ENCODE measurements around the gene PPIL6.
A peak's percentile ranks its signal among the peaks of the same experiment; 100 is the strongest.

Gene PPIL6

GRCh38 chr6:109393157-109393885 lies 47.1 kb downstream of the PPIL6 start:
- Histone ChIP-seq H3K27ac (ENCODE audit: low read length, poor library complexity, severe bottlenecking) (no peak overlapping the region), H2BK120ac (ENCODE audit: low read depth, low read length) (no peak overlapping the region), H3K79me1 (replicated peaks; ENCODE audit: low read length, poor library complexity, severe bottlenecking) (no peaks in the 10 kb centered on the region), H3K36me3 (ENCODE audit: control insufficient read depth in 1 of 2, insufficient read depth in 2 of 2, low read depth in 1 of 2, low read length in 2 of 2) (no peaks in the 10 kb centered on the region), H2BK15ac (ENCODE audit: low read depth, poor library complexity, severe bottlenecking) (no peak overlapping the region), H3K9ac (ENCODE audit: low read length) (no peak overlapping the region), H3K14ac (ENCODE audit: low read length in 2 of 2) (peak overlapping the region in 1 of 2 experiments; percentile 86), H3K23ac (ENCODE audit: low read length in 2 of 2) (no peak overlapping the region), H4K8ac (ENCODE audit: low read length) (peak overlapping the region; percentile 55), H3K18ac (ENCODE audit: low read depth in 1 of 2, low read length in 2 of 2) (peak overlapping the region in 1 of 2 experiments; percentile 12), H3K4ac (ENCODE audit: low read depth in 1 of 2, low read length in 2 of 2) (no peak overlapping the region), H3K4me1 (ENCODE audit: control insufficient read depth, insufficient read depth, low read depth, low read length) (peaks cover 2% of the 10 kb centered on the region), H4K91ac (ENCODE audit: low read length) (no peak overlapping the region), H2AFZ (ENCODE audit: low read depth, low read length) (no peak overlapping the region), H3K27me3 (ENCODE audit: control insufficient read depth in 1 of 2, insufficient read depth in 1 of 2, low read length in 2 of 2) (peaks cover 0 to 3% of the 10 kb centered on the region in 2 experiments), H2AK5ac (ENCODE audit: low read length, severe bottlenecking) (no peak overlapping the region), H3K4me3 (ENCODE audit: insufficient read depth in 1 of 2, low read depth in 1 of 2, low read length in 2 of 2) (no peak overlapping the region), H3K9me3 (ENCODE audit: control insufficient read depth, low read length) (no peaks in the 10 kb centered on the region), H2BK5ac (ENCODE audit: low read depth, low read length, poor library complexity, severe bottlenecking) (no peak overlapping the region), H3K4me2 (ENCODE audit: low read length, poor library complexity, severe bottlenecking) (no peak overlapping the region), H2BK12ac (ENCODE audit: low read length in 2 of 2) (no peak overlapping the region)
- DNase-seq = peak; percentile 25
- 90% methylated on average over 5 of the region's 5 CpGs for WGBS

- H3K4me2 ChIP-seq (ENCODE audit: low read length, poor library complexity, severe bottlenecking) = no peak overlapping the region
- no peak overlapping the region for H2AK5ac ChIP-seq (ENCODE audit: low read length, severe bottlenecking)
- no peak overlapping the region for H2BK12ac ChIP-seq (ENCODE audit: low read length in 2 of 2)
- H3K79me1 ChIP-seq (replicated peaks; ENCODE audit: low read length, poor library complexity, severe bottlenecking) = no peaks in the 10 kb centered on the region
- H3K4me3 ChIP-seq (ENCODE audit: insufficient read depth in 1 of 2, low read depth in 1 of 2, low read length in 2 of 2) = peak overlapping the region in 1 of 2 experiments; percentile 3
- no peak overlapping the region for H2BK120ac ChIP-seq (ENCODE audit: low read depth, low read length)
- no peak overlapping the region for H3K27ac ChIP-seq (ENCODE audit: low read length, poor library complexity, severe bottlenecking)
- H3K36me3 ChIP-seq (ENCODE audit: control insufficient read depth in 1 of 2, insufficient read depth in 2 of 2, low read depth in 1 of 2, low read length in 2 of 2) = no peaks in the 10 kb centered on the region
- H4K8ac ChIP-seq (ENCODE audit: low read length) = no peak overlapping the region
- WGBS = 91% methylated on average over 5 of the region's 6 CpGs
- H2BK15ac ChIP-seq (ENCODE audit: low read depth, poor library complexity, severe bottlenecking) = no peak overlapping the region
- H3K4ac ChIP-seq (ENCODE audit: low read depth in 1 of 2, low read length in 2 of 2) = no peak overlapping the region
- DNase-seq = no peak
- peak overlapping the region; percentile 48 for H3K9ac ChIP-seq (ENCODE audit: low read length)
- no peak overlapping the region for H3K14ac ChIP-seq (ENCODE audit: low read length in 2 of 2)
- H3K18ac ChIP-seq (ENCODE audit: low read depth in 1 of 2, low read length in 2 of 2) = no peak overlapping the region
- H2BK5ac ChIP-seq (ENCODE audit: low read depth, low read length, poor library complexity, severe bottlenecking) = no peak overlapping the region
- no peaks in the 10 kb centered on the region for H3K9me3 ChIP-seq (ENCODE audit: control insufficient read depth, low read length)
- H4K91ac ChIP-seq (ENCODE audit: low read length) = no peak overlapping the region
- H3K27me3 ChIP-seq (ENCODE audit: control insufficient read depth in 1 of 2, insufficient read depth in 1 of 2, low read length in 2 of 2) = no peaks in the 10 kb centered on the region
- no peak overlapping the region for H2AFZ ChIP-seq (ENCODE audit: low read depth, low read length)
- peaks cover 2% of the 10 kb centered on the region for H3K4me1 ChIP-seq (ENCODE audit: control insufficient read depth, insufficient read depth, low read depth, low read length)
- no peak overlapping the region for H3K23ac ChIP-seq (ENCODE audit: low read length in 2 of 2)
Observed at GRCh38 chr6:109389650-109390274, 50.7 kb downstream of the PPIL6 start.

GRCh38 chr6:109388265-109388664 lies 52.2 kb downstream of the PPIL6 start:
- H3K14ac ChIP-seq (ENCODE audit: low read length in 2 of 2) = no peak overlapping the region
- no peaks in the 10 kb centered on the region for H3K79me1 ChIP-seq (replicated peaks; ENCODE audit: low read length, poor library complexity, severe bottlenecking)

GRCh38 chr6:109383438-109383940 lies 56.9 kb downstream of the PPIL6 start:
- H3K18ac ChIP-seq (ENCODE audit: low read depth in 1 of 2, low read length in 2 of 2) = no peak overlapping the region
- peak overlapping the region; percentile 13 for H3K4me2 ChIP-seq (ENCODE audit: low read length, poor library complexity, severe bottlenecking)
- H2BK120ac ChIP-seq (ENCODE audit: low read depth, low read length) = no peak overlapping the region
- peaks cover 0 to 11% of the 10 kb centered on the region in 2 experiments for H3K36me3 ChIP-seq (ENCODE audit: control insufficient read depth in 1 of 2, insufficient read depth in 2 of 2, low read depth in 1 of 2, low read length in 2 of 2)
- H2AFZ ChIP-seq (ENCODE audit: low read depth, low read length) = no peak overlapping the region
- H4K8ac ChIP-seq (ENCODE audit: low read length) = no peak overlapping the region
- no peak overlapping the region for H2BK15ac ChIP-seq (ENCODE audit: low read depth, poor library complexity, severe bottlenecking)
- 32% methylated on average over 3 of the region's 5 CpGs for WGBS
- H3K14ac ChIP-seq (ENCODE audit: low read length in 2 of 2) = no peak overlapping the region
- H3K4ac ChIP-seq (ENCODE audit: low read depth in 1 of 2, low read length in 2 of 2) = peak overlapping the region in 1 of 2 experiments; percentile 73
- DNase-seq = peak; percentile 56
- no peak overlapping the region for H3K23ac ChIP-seq (ENCODE audit: low read length in 2 of 2)
- H3K27ac ChIP-seq (ENCODE audit: low read length, poor library complexity, severe bottlenecking) = no peak overlapping the region
- H3K27me3 ChIP-seq (ENCODE audit: control insufficient read depth in 1 of 2, insufficient read depth in 1 of 2, low read length in 2 of 2) = no peaks in the 10 kb centered on the region
- H4K91ac ChIP-seq (ENCODE audit: low read length) = no peak overlapping the region
- H2BK12ac ChIP-seq (ENCODE audit: low read length in 2 of 2) = no peak overlapping the region
- H3K79me1 ChIP-seq (replicated peaks; ENCODE audit: low read length, poor library complexity, severe bottlenecking) = no peaks in the 10 kb centered on the region
- no peak overlapping the region for H2BK5ac ChIP-seq (ENCODE audit: low read depth, low read length, poor library complexity, severe bottlenecking)
- no peaks in the 10 kb centered on the region for H3K4me1 ChIP-seq (ENCODE audit: control insufficient read depth, insufficient read depth, low read depth, low read length)
- no peak overlapping the region for H2AK5ac ChIP-seq (ENCODE audit: low read length, severe bottlenecking)
- H3K4me3 ChIP-seq (ENCODE audit: insufficient read depth in 1 of 2, low read depth in 1 of 2, low read length in 2 of 2) = peak overlapping the region in 1 of 2 experiments; percentile 94
- H3K9ac ChIP-seq (ENCODE audit: low read length) = peak overlapping the region; percentile 96
- H3K9me3 ChIP-seq (ENCODE audit: control insufficient read depth, low read length) = no peaks in the 10 kb centered on the region

More at GRCh38 chr6:109388265-109388664, 52.2 kb downstream of the PPIL6 start:
- Histone ChIP-seq H3K23ac (ENCODE audit: low read length in 2 of 2) (no peak overlapping the region), H4K91ac (ENCODE audit: low read length) (no peak overlapping the region), H3K4me1 (ENCODE audit: control insufficient read depth, insufficient read depth, low read depth, low read length) (no peaks in the 10 kb centered on the region), H3K4me2 (ENCODE audit: low read length, poor library complexity, severe bottlenecking) (no peak overlapping the region), H3K4ac (ENCODE audit: low read depth in 1 of 2, low read length in 2 of 2) (no peak overlapping the region), H3K9ac (ENCODE audit: low read length) (no peak overlapping the region), H3K4me3 (ENCODE audit: insufficient read depth in 1 of 2, low read depth in 1 of 2, low read length in 2 of 2) (no peak overlapping the region), H2AFZ (ENCODE audit: low read depth, low read length) (no peak overlapping the region), H2BK120ac (ENCODE audit: low read depth, low read length) (no peak overlapping the region), H2BK12ac (ENCODE audit: low read length in 2 of 2) (no peak overlapping the region), H3K27me3 (ENCODE audit: control insufficient read depth in 1 of 2, insufficient read depth in 1 of 2, low read length in 2 of 2) (no peaks in the 10 kb centered on the region), H3K18ac (ENCODE audit: low read depth in 1 of 2, low read length in 2 of 2) (no peak overlapping the region), H3K9me3 (ENCODE audit: control insufficient read depth, low read length) (no peaks in the 10 kb centered on the region), H4K8ac (ENCODE audit: low read length) (no peak overlapping the region), H2BK15ac (ENCODE audit: low read depth, poor library complexity, severe bottlenecking) (no peak overlapping the region), H3K27ac (ENCODE audit: low read length, poor library complexity, severe bottlenecking) (no peak overlapping the region), H3K36me3 (ENCODE audit: control insufficient read depth in 1 of 2, insufficient read depth in 2 of 2, low read depth in 1 of 2, low read length in 2 of 2) (no peaks in the 10 kb centered on the region), H2AK5ac (ENCODE audit: low read length, severe bottlenecking) (no peak overlapping the region), H2BK5ac (ENCODE audit: low read depth, low read length, poor library complexity, severe bottlenecking) (no peak overlapping the region)
- no peak for DNase-seq
- WGBS = 42% methylated on average over 1 of the region's 1 CpG

All from mesenchymal stem cell (in vitro differentiated cells and primary cell).